Measurements from ENCODE around the gene FAM107B.

GRCh38 chr10:14556285-14556956 lies 218.3 kb downstream of the FAM107B start:
- TF ChIP-seq, protein P1, sequence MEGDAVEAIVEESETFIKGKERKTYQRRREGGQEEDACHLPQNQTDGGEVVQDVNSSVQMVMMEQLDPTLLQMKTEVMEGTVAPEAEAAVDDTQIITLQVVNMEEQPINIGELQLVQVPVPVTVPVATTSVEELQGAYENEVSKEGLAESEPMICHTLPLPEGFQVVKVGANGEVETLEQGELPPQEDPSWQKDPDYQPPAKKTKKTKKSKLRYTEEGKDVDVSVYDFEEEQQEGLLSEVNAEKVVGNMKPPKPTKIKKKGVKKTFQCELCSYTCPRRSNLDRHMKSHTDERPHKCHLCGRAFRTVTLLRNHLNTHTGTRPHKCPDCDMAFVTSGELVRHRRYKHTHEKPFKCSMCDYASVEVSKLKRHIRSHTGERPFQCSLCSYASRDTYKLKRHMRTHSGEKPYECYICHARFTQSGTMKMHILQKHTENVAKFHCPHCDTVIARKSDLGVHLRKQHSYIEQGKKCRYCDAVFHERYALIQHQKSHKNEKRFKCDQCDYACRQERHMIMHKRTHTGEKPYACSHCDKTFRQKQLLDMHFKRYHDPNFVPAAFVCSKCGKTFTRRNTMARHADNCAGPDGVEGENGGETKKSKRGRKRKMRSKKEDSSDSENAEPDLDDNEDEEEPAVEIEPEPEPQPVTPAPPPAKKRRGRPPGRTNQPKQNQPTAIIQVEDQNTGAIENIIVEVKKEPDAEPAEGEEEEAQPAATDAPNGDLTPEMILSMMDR (conservative IDR thresholded peaks at IDR 0.05; ENCODE audit: low read depth, low read length): no peak
- TF ChIP-seq EZH2 (IDR thresholded peaks at IDR 0.05; ENCODE audit: borderline replicate concordance, low read depth, low read length, poor library complexity, severe bottlenecking): no peak
